B cell (primary cell): ENCODE measurements around the gene EVC. TPM values are rescaled to one million over a fixed set of nuclear protein-coding genes. Genes with fewer than 3 reads are reported as not detected.

Experiments used
- ATAC-seq: fragments of 200-7000 bp; cut with Tn5 transposase; one replicate; pipeline ENCODE4 v1.10.0; 2021; ENCODE audit warnings: low read depth, mild to moderate bottlenecking, moderate number of reproducible peaks, moderate library complexity
- CTCF ChIA-PET: fragments of 350-600 bp; sonication (Branson Sonifier 250); formaldehyde crosslinking; loops from one replicate; lab custom pipeline; 2021; ENCODE audit warnings: antibody characterized with exemption, inconsistent platforms; lab: Charles Lee
- POLR2A ChIA-PET: fragments of 350-600 bp; sonication (Branson Sonifier 250); formaldehyde crosslinking; loops from one replicate; lab custom pipeline; 2021; ENCODE audit warnings: antibody characterized with exemption; lab: Charles Lee
- DNase-seq: peaks from one replicate; pipeline ENCODE4 v3.0.0; 2013
- H2AFZ ChIP-seq: 2 replicates; pipeline ENCODE4 v1.6.1; 2012; ENCODE audit warnings: mild to moderate bottlenecking, low read depth, low read length; ENCODE audit not compliant: insufficient read depth, poor library complexity, severe bottlenecking
- H3K27ac ChIP-seq, 2 donors: 1 replicate in 1 of 2; 2 replicates in 1 of 2; pipeline ENCODE4 v1.5.1; 2012 to 2013; ENCODE audit warnings: low read length in 2 of 2, mild to moderate bottlenecking in 2 of 2, moderate library complexity in 1 of 2
- H3K27me3 ChIP-seq, 4 experiments: fragments of 200-600 bp in 1 of 4; sonication (generic) in 1 of 4; replicated peaks in 1 of 4; 1 replicate in 2 of 4; 2 replicates in 2 of 4; pipeline versions ENCODE4 v1.6.1 to v1.7.0; 2013 to 2016; ENCODE audit warnings: low read length in 3 of 4, mild to moderate bottlenecking in 2 of 4, mixed read lengths in 1 of 4, moderate library complexity in 1 of 4; ENCODE audit not compliant: insufficient read depth in 4 of 4, control insufficient read depth in 3 of 4; ENCODE audit errors: control extremely low read depth in 1 of 4
- H3K36me3 ChIP-seq, 2 experiments: replicated peaks in 1 of 2; 1 replicate in 1 of 2; 2 replicates in 1 of 2; pipeline versions ENCODE4 v1.6.1 to v1.7.1; 2013; ENCODE audit warnings: low read length in 1 of 2; ENCODE audit not compliant: insufficient read depth in 2 of 2, control insufficient read depth in 1 of 2; ENCODE audit errors: control extremely low read depth in 1 of 2, extremely low read depth in 1 of 2
- H3K4me1 ChIP-seq, 2 donors: fragments of 200-600 bp in 1 of 2; sonication (generic) in 1 of 2; 1 replicate in 1 of 2; 2 replicates in 1 of 2; pipeline versions ENCODE4 v1.5.1 to v1.6.1; 2013 to 2017; ENCODE audit warnings: low read length in 2 of 2; ENCODE audit not compliant: control insufficient read depth in 2 of 2, insufficient read depth in 2 of 2
- H3K4me2 ChIP-seq: replicated peaks from 2 replicates; pipeline ENCODE3; 2012; ENCODE audit warnings: mild to moderate bottlenecking, low read depth, low read length; ENCODE audit not compliant: poor library complexity, severe bottlenecking
- H3K4me3 ChIP-seq, 5 experiments: fragments of 200-600 bp in 1 of 5; sonication (generic) in 1 of 5; 1 replicate in 3 of 5; 2 replicates in 2 of 5; pipeline versions ENCODE4 v1.5.1 to v1.7.0; 2011 to 2016; ENCODE audit warnings: low read length in 4 of 5, mild to moderate bottlenecking in 4 of 5, low read depth in 2 of 5, control low read depth in 1 of 5, moderate library complexity in 1 of 5; ENCODE audit not compliant: insufficient read depth in 1 of 5; ENCODE audit errors: control extremely low read depth in 1 of 5, extremely low read depth in 1 of 5
- H3K79me2 ChIP-seq: fragments of 200-600 bp; sonication (generic); one replicate; pipeline ENCODE4 v1.6.0; 2016; ENCODE audit warnings: low read length; ENCODE audit not compliant: control insufficient read depth, insufficient read depth
- H3K9ac ChIP-seq: fragments of 200-600 bp; sonication (generic); 2 replicates; pipeline ENCODE4 v1.6.1; 2017; ENCODE audit warnings: mild to moderate bottlenecking, low read length, moderate library complexity
- H3K9me3 ChIP-seq, 3 donors: one replicate each; pipeline versions ENCODE4 v1.6.1 to v1.7.1; 2013; ENCODE audit warnings: low read length in 2 of 3; ENCODE audit not compliant: control insufficient read depth in 2 of 3, insufficient read depth in 1 of 3; ENCODE audit errors: control extremely low read depth in 1 of 3
- H4K20me1 ChIP-seq: 2 replicates; pipeline ENCODE4 v1.6.0; 2012; ENCODE audit warnings: mild to moderate bottlenecking, low read length; ENCODE audit not compliant: insufficient read depth, control insufficient read depth, poor library complexity, severe bottlenecking
- H3K27ac Mint-ChIP-seq: one replicate; pipeline ENCODE4 v1.8.0; 2021; ENCODE audit warnings: mixed read lengths
- H3K27me3 Mint-ChIP-seq: one replicate; pipeline ENCODE4 v1.8.0; 2021; ENCODE audit warnings: mixed read lengths
- H3K4me1 Mint-ChIP-seq: one replicate; pipeline ENCODE4 v1.8.0; 2021; ENCODE audit warnings: mixed read lengths
- H3K4me3 Mint-ChIP-seq: one replicate; pipeline ENCODE4 v1.8.0; 2021; ENCODE audit warnings: mixed read lengths
- H3K9me3 Mint-ChIP-seq: one replicate; pipeline ENCODE4 v1.8.0; 2022; ENCODE audit warnings: mixed read lengths; ENCODE audit not compliant: insufficient read depth
- EZH2 ChIP-seq: IDR thresholded peaks from 2 replicates; pipeline ENCODE4 v1.6.1; 2012; ENCODE audit warnings: borderline replicate concordance, low read depth, mild to moderate bottlenecking, moderate library complexity, low read length; ENCODE audit not compliant: insufficient read depth, poor library complexity, severe bottlenecking
- WGBS: methylation state at CpG from one replicate; pipeline ENCODE4 v1.1.5; 2013; ENCODE audit warnings: missing lambda C conversion rate; ENCODE audit not compliant: insufficient coverage; 5-methylcytosine and 5-hydroxymethylcytosine counted together
- intact Hi-C: fragments of 100-400 bp; cut with micrococcal nuclease; formaldehyde crosslinking; loops from one replicate; pipeline ENCODE4 v1.10.0; 2022
- polyA plus RNA-seq: library from polyadenylated mRNA; depleted of rRNA; stranded (reverse); fragments of >200 nt; gene quantifications from 2 replicates; pipeline ENCODE4 v1.2.3, GENCODE V29; 2012
- total RNA-seq, 2 donors: library from RNA; stranded (reverse); fragments of 120-200 nt in 1 of 2; gene quantifications; 1 replicate in 1 of 2; 2 replicates in 1 of 2; pipeline versions ENCODE4 v1.2.3 to v1.2.4, GENCODE V29; 2013 to 2022
- TF ChIP-seq, protein P1 (sequence below): fragments of 200-600 bp; IDR thresholded peaks from one replicate; pipeline ENCODE4 v1.8.0; 2022; ENCODE audit warnings: antibody characterized with exemption, mild to moderate bottlenecking

Gene EVC
- total and polyA plus RNA-seq, 2 donors (not counting 1 experiment from before 2014, with no cell fraction given), result 1.5 TPM; not detected in 1

DNA sequence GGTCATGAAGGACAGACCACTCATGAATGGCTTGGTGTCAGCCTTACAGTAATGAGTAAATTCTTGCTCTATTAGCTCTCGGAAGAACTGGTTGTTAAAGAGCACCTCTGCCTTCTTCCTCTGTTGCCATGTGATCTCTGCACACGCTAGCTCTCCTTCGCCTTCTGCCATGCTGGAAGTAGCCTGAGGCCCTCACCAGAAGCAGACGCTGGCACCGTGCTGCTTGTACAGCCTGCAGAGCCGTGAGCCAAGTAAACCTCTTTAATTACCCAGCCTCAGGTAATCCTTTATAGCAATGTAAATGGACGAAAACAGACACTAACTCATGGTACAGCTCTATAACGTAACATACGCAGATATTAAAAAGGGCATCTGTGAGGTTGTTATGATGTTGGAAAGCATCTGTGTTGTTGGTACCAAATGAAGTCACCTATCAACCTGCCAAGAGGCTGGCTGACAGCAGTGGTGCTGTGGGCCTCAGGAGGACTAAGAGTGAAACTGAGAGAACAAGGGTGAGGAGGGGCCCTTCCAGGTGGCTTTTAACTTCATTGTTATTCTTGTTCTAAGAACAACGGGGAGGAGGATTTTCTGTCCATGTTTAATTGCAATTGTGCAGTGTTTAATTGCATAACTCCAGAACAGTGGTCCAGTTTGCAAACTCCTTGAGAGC, 112.7 kb downstream of the EVC start:
- POLR2A ChIA-PET, result no interaction called here
- no peaks in the 10 kb centered on the region for H3K36me3 ChIP-seq
- H3K4me1 Mint-ChIP-seq, result peaks cover 10% of the 10 kb centered on the region
- no peak overlapping the region for H3K4me3 Mint-ChIP-seq
- no peaks in the 10 kb centered on the region for H3K79me2 ChIP-seq
- H4K20me1 ChIP-seq, result no peaks in the 10 kb centered on the region
- H3K4me2 ChIP-seq, result no peak overlapping the region
- H3K27me3 Mint-ChIP-seq, result peaks cover 3% of the 10 kb centered on the region
- no peak for DNase-seq
- H2AFZ ChIP-seq, result no peak overlapping the region
- TF ChIP-seq EZH2, result no peak
- TF ChIP-seq, protein P1, sequence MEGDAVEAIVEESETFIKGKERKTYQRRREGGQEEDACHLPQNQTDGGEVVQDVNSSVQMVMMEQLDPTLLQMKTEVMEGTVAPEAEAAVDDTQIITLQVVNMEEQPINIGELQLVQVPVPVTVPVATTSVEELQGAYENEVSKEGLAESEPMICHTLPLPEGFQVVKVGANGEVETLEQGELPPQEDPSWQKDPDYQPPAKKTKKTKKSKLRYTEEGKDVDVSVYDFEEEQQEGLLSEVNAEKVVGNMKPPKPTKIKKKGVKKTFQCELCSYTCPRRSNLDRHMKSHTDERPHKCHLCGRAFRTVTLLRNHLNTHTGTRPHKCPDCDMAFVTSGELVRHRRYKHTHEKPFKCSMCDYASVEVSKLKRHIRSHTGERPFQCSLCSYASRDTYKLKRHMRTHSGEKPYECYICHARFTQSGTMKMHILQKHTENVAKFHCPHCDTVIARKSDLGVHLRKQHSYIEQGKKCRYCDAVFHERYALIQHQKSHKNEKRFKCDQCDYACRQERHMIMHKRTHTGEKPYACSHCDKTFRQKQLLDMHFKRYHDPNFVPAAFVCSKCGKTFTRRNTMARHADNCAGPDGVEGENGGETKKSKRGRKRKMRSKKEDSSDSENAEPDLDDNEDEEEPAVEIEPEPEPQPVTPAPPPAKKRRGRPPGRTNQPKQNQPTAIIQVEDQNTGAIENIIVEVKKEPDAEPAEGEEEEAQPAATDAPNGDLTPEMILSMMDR, result no peak
- no peak for ATAC-seq
- no peaks in the 10 kb centered on the region for H3K4me1 ChIP-seq
- no peak overlapping the region for H3K27ac Mint-ChIP-seq
- no peak overlapping the region for H3K4me3 ChIP-seq
- H3K9me3 ChIP-seq, result no peaks in the 10 kb centered on the region
- CTCF ChIA-PET, result interaction anchor here (0.6 to 1.1 kb wide), 3 partner anchors 17 to 1335 kb away, joined by 3 read pairs; no protein-coding TSS in a partner anchor
- 87% methylated on average over 9 of the region's 10 CpGs for WGBS
- no peak overlapping the region for H3K27ac ChIP-seq
- intact Hi-C loops, result no loop called here
- no peak overlapping the region for H3K9ac ChIP-seq
- H3K9me3 Mint-ChIP-seq, result no peaks in the 10 kb centered on the region
- H3K27me3 ChIP-seq, result no peaks in the 10 kb centered on the region

DNA sequence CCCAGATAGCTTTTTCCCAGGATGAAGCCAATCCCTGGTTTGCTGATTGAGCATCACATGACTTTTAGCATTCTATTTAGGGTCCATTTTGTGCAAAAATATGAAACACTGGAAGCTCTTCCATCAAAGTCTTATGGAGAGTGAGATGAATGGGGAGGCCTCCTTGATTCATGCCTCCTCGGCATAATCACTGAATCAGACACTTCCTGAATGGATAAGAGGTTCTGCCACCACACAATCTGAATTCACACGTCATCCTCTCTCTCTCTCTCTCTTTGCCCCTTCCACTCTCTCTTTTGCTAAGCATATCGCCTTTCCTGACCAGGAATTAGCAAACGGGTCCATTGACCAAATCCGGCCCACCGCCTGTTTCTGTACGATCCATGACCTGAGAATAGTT, 113.2 kb downstream of the EVC start:
- H3K4me3 Mint-ChIP-seq, result no peak overlapping the region
- 63% methylated on average over 5 of the region's 7 CpGs for WGBS
- intact Hi-C loops, result no loop called here

More for the DNA sequence above, 113.2 kb downstream of the EVC start:
- H3K36me3 ChIP-seq, result no peaks in the 10 kb centered on the region
- ChIA-PET POLR2A (no interaction called here), CTCF (interaction anchor here (0.6 to 1.1 kb wide), 2 partner anchors 982 to 1336 kb away, joined by 3 read pairs; no protein-coding TSS in a partner anchor)
- H3K27me3 ChIP-seq, result no peaks in the 10 kb centered on the region
- no peak overlapping the region for H3K4me3 ChIP-seq
- H4K20me1 ChIP-seq, result no peaks in the 10 kb centered on the region
- no peak for DNase-seq
- no peak overlapping the region for H3K27ac ChIP-seq
- no peak overlapping the region for H3K27ac Mint-ChIP-seq
- H2AFZ ChIP-seq, result no peak overlapping the region
- no peak for ATAC-seq
- H3K4me1 Mint-ChIP-seq, result peaks cover 10% of the 10 kb centered on the region
- no peak overlapping the region for H3K9ac ChIP-seq
- no peak overlapping the region for H3K4me2 ChIP-seq
- no peaks in the 10 kb centered on the region for H3K9me3 Mint-ChIP-seq
- no peaks in the 10 kb centered on the region for H3K79me2 ChIP-seq
- peaks cover 9% of the 10 kb centered on the region for H3K27me3 Mint-ChIP-seq
- H3K4me1 ChIP-seq, result no peaks in the 10 kb centered on the region
- no peaks in the 10 kb centered on the region for H3K9me3 ChIP-seq
- TF ChIP-seq, protein P1, result no peak
- TF ChIP-seq EZH2, result no peak
